Measurements from ENCODE around the gene NOP14. TPM values are rescaled to one million over a fixed set of nuclear protein-coding genes. Genes with fewer than 3 reads are reported as not detected.

The NOP14 gene
- total RNA-seq, 1 donor from 2014 or later = 22.9 TPM

DNA sequence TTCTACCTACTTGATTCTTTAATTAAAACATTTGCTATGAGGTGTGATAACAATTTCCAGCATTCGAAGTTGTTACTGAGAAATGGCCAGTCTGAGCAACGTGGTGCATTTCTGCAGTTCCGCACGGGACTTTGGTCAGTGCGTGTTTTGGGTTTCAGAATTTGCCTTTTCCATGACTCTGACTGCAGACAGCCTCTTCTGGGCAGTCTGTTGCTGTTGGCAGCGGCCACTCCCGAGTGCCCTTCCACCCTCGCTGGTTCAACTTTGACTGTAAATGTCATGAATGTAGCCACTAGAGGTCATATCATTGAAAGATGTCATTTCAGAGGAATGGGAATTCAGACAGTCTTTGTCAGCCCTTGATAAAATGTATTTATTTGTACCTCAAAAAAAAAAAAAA is 53.6 kb downstream of the NOP14 start:
- DNase-seq (ENCODE audit: low spot score) = no peak
- H3K9me3 Mint-ChIP-seq (ENCODE audit: unreplicated experiment) = no peaks in the 10 kb centered on the region
- peaks cover 62% of the 10 kb centered on the region for H3K36me3 Mint-ChIP-seq (ENCODE audit: low read depth, unreplicated experiment)
- H3K4me3 Mint-ChIP-seq (ENCODE audit: unreplicated experiment) = no peak overlapping the region
- no peaks in the 10 kb centered on the region for H3K27me3 Mint-ChIP-seq (ENCODE audit: unreplicated experiment)
- H3K27ac Mint-ChIP-seq (ENCODE audit: unreplicated experiment) = peak overlapping the region; percentile 61
- peaks cover 17% of the 10 kb centered on the region for H3K4me1 Mint-ChIP-seq (ENCODE audit: unreplicated experiment)
- TF ChIP-seq, protein P1, sequence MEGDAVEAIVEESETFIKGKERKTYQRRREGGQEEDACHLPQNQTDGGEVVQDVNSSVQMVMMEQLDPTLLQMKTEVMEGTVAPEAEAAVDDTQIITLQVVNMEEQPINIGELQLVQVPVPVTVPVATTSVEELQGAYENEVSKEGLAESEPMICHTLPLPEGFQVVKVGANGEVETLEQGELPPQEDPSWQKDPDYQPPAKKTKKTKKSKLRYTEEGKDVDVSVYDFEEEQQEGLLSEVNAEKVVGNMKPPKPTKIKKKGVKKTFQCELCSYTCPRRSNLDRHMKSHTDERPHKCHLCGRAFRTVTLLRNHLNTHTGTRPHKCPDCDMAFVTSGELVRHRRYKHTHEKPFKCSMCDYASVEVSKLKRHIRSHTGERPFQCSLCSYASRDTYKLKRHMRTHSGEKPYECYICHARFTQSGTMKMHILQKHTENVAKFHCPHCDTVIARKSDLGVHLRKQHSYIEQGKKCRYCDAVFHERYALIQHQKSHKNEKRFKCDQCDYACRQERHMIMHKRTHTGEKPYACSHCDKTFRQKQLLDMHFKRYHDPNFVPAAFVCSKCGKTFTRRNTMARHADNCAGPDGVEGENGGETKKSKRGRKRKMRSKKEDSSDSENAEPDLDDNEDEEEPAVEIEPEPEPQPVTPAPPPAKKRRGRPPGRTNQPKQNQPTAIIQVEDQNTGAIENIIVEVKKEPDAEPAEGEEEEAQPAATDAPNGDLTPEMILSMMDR (IDR thresholded peaks at IDR 0.05; ENCODE audit: unreplicated experiment) = no peak

DNA sequence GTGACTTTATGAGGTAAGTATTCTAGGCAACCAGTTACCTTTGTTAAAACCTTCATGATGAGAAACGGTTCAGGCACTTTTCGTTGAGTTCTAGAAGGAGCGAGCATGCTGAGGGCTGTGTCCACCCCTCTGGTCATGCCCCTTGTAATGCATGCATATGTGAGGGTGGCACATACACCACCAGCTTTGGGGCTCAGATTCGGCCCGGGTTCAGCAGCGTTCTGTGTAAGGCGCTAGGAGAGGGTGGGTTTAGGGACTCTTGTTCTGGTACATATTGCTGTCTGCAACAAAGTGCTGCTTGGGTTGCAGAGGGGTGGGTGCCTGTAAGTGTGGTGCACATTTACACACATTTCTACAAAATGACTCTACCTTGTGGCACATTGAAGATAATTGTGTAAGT is 54.5 kb downstream of the NOP14 start:
- peaks cover 63% of the 10 kb centered on the region for H3K36me3 Mint-ChIP-seq (ENCODE audit: low read depth, unreplicated experiment)
- peaks cover 11% of the 10 kb centered on the region for H3K4me1 Mint-ChIP-seq (ENCODE audit: unreplicated experiment)
- DNase-seq (ENCODE audit: low spot score) = no peak
- TF ChIP-seq, protein P1 (IDR thresholded peaks at IDR 0.05; ENCODE audit: unreplicated experiment) = no peak
- H3K27me3 Mint-ChIP-seq (ENCODE audit: unreplicated experiment) = peaks cover 2% of the 10 kb centered on the region
- H3K4me3 Mint-ChIP-seq (ENCODE audit: unreplicated experiment) = no peak overlapping the region
- no peaks in the 10 kb centered on the region for H3K9me3 Mint-ChIP-seq (ENCODE audit: unreplicated experiment)
- H3K27ac Mint-ChIP-seq (ENCODE audit: unreplicated experiment) = no peak overlapping the region

DNA sequence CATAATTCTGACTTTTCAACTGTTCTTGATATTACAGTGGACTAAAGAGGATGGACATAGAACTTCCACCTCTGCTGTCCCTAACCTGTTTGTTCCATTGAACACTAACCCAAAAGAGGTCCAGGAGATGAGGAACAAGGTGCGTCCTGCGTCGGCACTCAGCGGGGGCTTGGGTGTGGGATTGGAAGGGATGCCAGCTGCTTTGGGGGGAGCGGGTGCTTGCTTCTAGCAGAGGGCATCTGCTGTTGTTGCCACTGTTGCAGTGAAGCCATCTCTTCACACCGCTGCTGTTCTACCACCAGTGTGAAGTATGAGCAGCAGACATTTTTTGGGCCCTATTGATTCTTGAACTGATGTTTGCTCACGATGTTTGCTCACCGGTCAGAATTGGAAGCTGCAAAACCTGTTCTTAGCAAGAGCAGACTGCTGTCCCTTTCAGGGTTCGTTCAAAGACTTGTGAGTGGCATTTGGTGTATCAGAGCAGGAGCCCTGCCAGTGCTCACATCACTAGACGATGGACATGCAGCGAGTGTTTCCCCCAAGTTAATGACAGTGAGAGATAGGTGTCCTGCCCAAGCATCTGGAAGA is 55.4 kb downstream of the NOP14 start:
- no peaks in the 10 kb centered on the region for H3K9me3 Mint-ChIP-seq (ENCODE audit: unreplicated experiment)

DNA sequence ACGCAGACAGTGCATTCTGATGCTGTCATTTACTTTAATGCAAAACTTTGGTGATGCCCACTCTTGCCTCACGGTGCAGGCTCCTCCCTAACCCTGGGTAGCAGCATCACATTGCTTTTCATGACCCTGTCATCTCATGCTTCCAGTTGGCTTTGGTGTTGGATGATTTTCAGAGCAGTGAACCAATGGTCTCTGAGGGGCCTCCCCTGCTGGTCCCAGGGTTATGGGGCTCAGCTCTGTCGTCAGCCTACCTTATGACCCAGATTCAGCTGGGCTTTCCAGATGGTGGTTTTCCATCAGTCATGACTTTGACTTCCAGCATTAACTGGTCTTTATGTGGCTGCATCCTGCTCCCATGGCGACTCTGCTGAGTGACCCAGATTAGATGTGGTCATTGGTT is 56.0 kb downstream of the NOP14 start:
- Mint-ChIP-seq H3K4me1 (ENCODE audit: unreplicated experiment) (peaks cover 11% of the 10 kb centered on the region), H3K4me3 (ENCODE audit: unreplicated experiment) (no peak overlapping the region), H3K27ac (ENCODE audit: unreplicated experiment) (no peak overlapping the region), H3K27me3 (ENCODE audit: unreplicated experiment) (peaks cover 2% of the 10 kb centered on the region), H3K36me3 (ENCODE audit: low read depth, unreplicated experiment) (peaks cover 68% of the 10 kb centered on the region), H3K9me3 (ENCODE audit: unreplicated experiment) (no peaks in the 10 kb centered on the region)
- TF ChIP-seq, protein P1 (IDR thresholded peaks at IDR 0.05; ENCODE audit: unreplicated experiment) = no peak
- DNase-seq (ENCODE audit: low spot score) = no peak

More for the DNA sequence above, 55.4 kb downstream of the NOP14 start:
- H3K36me3 Mint-ChIP-seq (ENCODE audit: low read depth, unreplicated experiment) = peaks cover 69% of the 10 kb centered on the region
- H3K27me3 Mint-ChIP-seq (ENCODE audit: unreplicated experiment) = peaks cover 2% of the 10 kb centered on the region
- H3K27ac Mint-ChIP-seq (ENCODE audit: unreplicated experiment) = peak overlapping the region; percentile 86
- peak overlapping the region; percentile 81 for H3K4me3 Mint-ChIP-seq (ENCODE audit: unreplicated experiment)
- TF ChIP-seq, protein P1 (IDR thresholded peaks at IDR 0.05; ENCODE audit: unreplicated experiment) = no peak
- peaks cover 11% of the 10 kb centered on the region for H3K4me1 Mint-ChIP-seq (ENCODE audit: unreplicated experiment)
- no peak for DNase-seq (ENCODE audit: low spot score)

DNA sequence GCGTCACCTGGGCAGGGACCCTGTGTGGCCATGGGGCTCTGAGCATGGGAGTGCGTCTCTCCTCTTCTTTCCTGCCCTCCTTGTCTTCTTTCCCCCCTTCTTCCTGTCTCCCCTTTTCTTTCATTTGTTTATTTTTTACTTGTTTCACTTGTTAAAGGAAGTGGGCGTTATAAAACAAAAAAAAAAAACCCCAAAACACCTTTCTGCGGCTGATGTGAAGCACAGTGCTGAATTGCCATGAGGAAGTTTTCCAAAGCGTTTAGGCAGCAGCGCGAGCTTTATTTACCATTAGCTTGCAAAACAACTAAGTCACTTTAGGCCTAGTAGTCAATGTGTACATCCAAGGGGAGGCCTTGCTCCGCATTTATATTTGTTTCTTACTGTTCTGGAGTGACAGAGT is 57.0 kb downstream of the NOP14 start:
- H3K4me1 Mint-ChIP-seq (ENCODE audit: unreplicated experiment) = peaks cover 11% of the 10 kb centered on the region
- H3K9me3 Mint-ChIP-seq (ENCODE audit: unreplicated experiment) = no peaks in the 10 kb centered on the region
- peak overlapping the region; percentile 77 for H3K27ac Mint-ChIP-seq (ENCODE audit: unreplicated experiment)
- peaks cover 2% of the 10 kb centered on the region for H3K27me3 Mint-ChIP-seq (ENCODE audit: unreplicated experiment)
- peaks cover 62% of the 10 kb centered on the region for H3K36me3 Mint-ChIP-seq (ENCODE audit: low read depth, unreplicated experiment)
- H3K4me3 Mint-ChIP-seq (ENCODE audit: unreplicated experiment) = peak overlapping the region; percentile 65
- TF ChIP-seq, protein P1 (IDR thresholded peaks at IDR 0.05; ENCODE audit: unreplicated experiment) = no peak
- no peak for DNase-seq (ENCODE audit: low spot score)
